ENCODE measurements around the gene PANK4. TPM values are rescaled to one million over a fixed set of nuclear protein-coding genes. Genes with fewer than 3 reads are reported as not detected.
"Not testable (repeated sequence)": the region's sequence is repeated elsewhere in the genome, so short reads cannot be mapped to it uniquely, and the experiment has no call there.

PANK4 gene
- 10 to 100 TPM; 22.5 to 48.9 (median 37.9) TPM for total RNA-seq

- TF ChIP-seq POLR2A (IDR thresholded peaks at IDR 0.05; ENCODE audit: low read depth) (no peak), POLR2AphosphoS5 (IDR thresholded peaks at IDR 0.05) (peak; percentile 69 to 84), CTCF (IDR thresholded peaks at IDR 0.05) (peak in 1 of 3 experiments; percentile 17)
- Histone ChIP-seq H3K4me1 (peaks cover 59 to 81% (median 76%) of the 10 kb centered on the region in 4 donors), H3K27ac (replicated peaks in 1 of 4) (peak within 1 kb of the TSS; percentile 75 to 85 (median 81)), H3K4me3 (peak within 1 kb of the TSS; percentile 77 to 94 (median 88)), H3K36me3 (peaks cover 5 to 6% (median 6%) of the 10 kb centered on the region in 4 donors), H3K9me3 (no peaks in the 10 kb centered on the region), H3K27me3 (peaks cover 7 to 38% (median 21%) of the 10 kb centered on the region in 4 donors)
- intact Hi-C loops (cut with DNase I), result loop anchor here (5.0 kb wide), 1 partner anchor 114 kb away; the partner anchor contains the start of gene PEX10
- WGBS, result 2% methylated on average over 24 of the region's 107 CpGs
- DNase-seq (ENCODE audit: extremely low spot score), result peak; percentile 99
Observed at GRCh38 chr1:2525920-2526823, at the start of gene PANK4. Gene PANK4 (minus strand): TSS chr1:2526596. CDS start chr1:2526587, 9 bp downstream.

- WGBS, result 76% methylated on average over 9 of the region's 9 CpGs
- Histone ChIP-seq H3K36me3 (no peaks in the 10 kb centered on the region), H3K27me3 (peaks cover 0 to 61% (median 7%) of the 10 kb centered on the region in 4 donors), H3K4me3 (no peak overlapping the region), H3K27ac (replicated peaks in 1 of 4) (no peak overlapping the region), H3K4me1 (peaks cover 14 to 20% (median 15%) of the 10 kb centered on the region in 4 donors), H3K9me3 (peaks cover 0 to 6% (median 3%) of the 10 kb centered on the region in 4 donors)
- intact Hi-C loops (cut with DNase I), result no loop called here
- no peak for DNase-seq (ENCODE audit: extremely low spot score)
- no peak for TF ChIP-seq POLR2AphosphoS5 (IDR thresholded peaks at IDR 0.05)
- no peak for TF ChIP-seq POLR2A (IDR thresholded peaks at IDR 0.05; ENCODE audit: low read depth)
Observed at GRCh38 chr1:2574350-2574749, 48.0 kb upstream of the PANK4 start.

GRCh38 chr1:2573250-2573920 is 47.0 kb upstream of the PANK4 start:
- DNase-seq (ENCODE audit: extremely low spot score), result no peak
- H3K4me3 ChIP-seq, result no peak overlapping the region
- peaks cover 8 to 20% (median 12%) of the 10 kb centered on the region in 4 donors for H3K4me1 ChIP-seq
- peaks cover 0 to 64% (median 4%) of the 10 kb centered on the region in 4 donors for H3K27me3 ChIP-seq
- 84% methylated on average over 8 of the region's 8 CpGs for WGBS
- TF ChIP-seq POLR2A (IDR thresholded peaks at IDR 0.05; ENCODE audit: low read depth) (no peak), EP300 (IDR thresholded peaks at IDR 0.05) (no peak), CTCF (IDR thresholded peaks at IDR 0.05) (no peak), POLR2AphosphoS5 (IDR thresholded peaks at IDR 0.05) (no peak)
- H3K9me3 ChIP-seq, result peaks cover 0 to 6% (median 3%) of the 10 kb centered on the region in 4 donors
- no peak overlapping the region for H3K27ac ChIP-seq (replicated peaks in 1 of 4)
- intact Hi-C loops (cut with DNase I), result no loop called here
- no peaks in the 10 kb centered on the region for H3K36me3 ChIP-seq

GRCh38 chr1:2571348-2571747 is 45.0 kb upstream of the PANK4 start:
- H3K27ac ChIP-seq (replicated peaks in 1 of 4), result no peak overlapping the region
- WGBS, result 89% methylated on average over 9 of the region's 9 CpGs
- peaks cover 0 to 71% (median 4%) of the 10 kb centered on the region in 4 donors for H3K27me3 ChIP-seq
- H3K4me3 ChIP-seq, result no peak overlapping the region
- DNase-seq (ENCODE audit: extremely low spot score), result no peak
- peaks cover 0 to 6% (median 3%) of the 10 kb centered on the region in 4 donors for H3K9me3 ChIP-seq
- H3K36me3 ChIP-seq, result no peaks in the 10 kb centered on the region
- no peak for TF ChIP-seq CTCF (IDR thresholded peaks at IDR 0.05)
- TF ChIP-seq EP300 (IDR thresholded peaks at IDR 0.05), result no peak
- no peak for TF ChIP-seq POLR2AphosphoS5 (IDR thresholded peaks at IDR 0.05)
- no peak for TF ChIP-seq POLR2A (IDR thresholded peaks at IDR 0.05; ENCODE audit: low read depth)
- peaks cover 4 to 9% (median 7%) of the 10 kb centered on the region in 4 donors for H3K4me1 ChIP-seq
- intact Hi-C loops (cut with DNase I), result no loop called here

GRCh38 chr1:2570332-2570731 is 43.9 kb upstream of the PANK4 start:
- 80% methylated on average over 17 of the region's 17 CpGs for WGBS
- H3K9me3 ChIP-seq, result peaks cover 0 to 6% (median 3%) of the 10 kb centered on the region in 4 donors
- H3K36me3 ChIP-seq, result no peaks in the 10 kb centered on the region
- no peak overlapping the region for H3K27ac ChIP-seq (replicated peaks in 1 of 4)
- H3K27me3 ChIP-seq, result peaks cover 0 to 69% (median 4%) of the 10 kb centered on the region in 4 donors
- intact Hi-C loops (cut with DNase I), result no loop called here
- TF ChIP-seq CTCF (IDR thresholded peaks at IDR 0.05), result no peak
- no peak for TF ChIP-seq POLR2AphosphoS5 (IDR thresholded peaks at IDR 0.05)
- TF ChIP-seq EP300 (IDR thresholded peaks at IDR 0.05), result no peak
- no peak for DNase-seq (ENCODE audit: extremely low spot score)
- no peak overlapping the region for H3K4me3 ChIP-seq
- H3K4me1 ChIP-seq, result no peaks in the 10 kb centered on the region

- H3K4me3 ChIP-seq; intact Hi-C loops (cut with DNase I); DNase-seq (ENCODE audit: extremely low spot score); H3K27ac ChIP-seq (replicated peaks in 1 of 4); H3K36me3 ChIP-seq; H3K9me3 ChIP-seq; H3K4me1 ChIP-seq: not testable (repeated sequence)
- WGBS, result 74% methylated on average over 11 of the region's 13 CpGs
- peaks cover 0 to 65% (median 4%) of the 10 kb centered on the region in 4 donors for H3K27me3 ChIP-seq
Observed at GRCh38 chr1:2569703-2570102, 43.3 kb upstream of the PANK4 start.

Data from esophagus muscularis mucosa (tissue), 4 donors.